HG02571 (cell line): ENCODE data around the gene STPG2.
"Not testable (repeated sequence)": the region's sequence is repeated elsewhere in the genome, so short reads cannot be mapped to it uniquely, and the experiment has no call there.

Experiments used
- ATAC-seq: cut with Tn5 transposase; IDR thresholded peaks from one replicate; pipeline ENCODE4 v1.9.1; 2021; ENCODE audit warnings: mild to moderate bottlenecking, moderate library complexity; ENCODE audit not compliant: unreplicated experiment

Gene STPG2

DNA sequence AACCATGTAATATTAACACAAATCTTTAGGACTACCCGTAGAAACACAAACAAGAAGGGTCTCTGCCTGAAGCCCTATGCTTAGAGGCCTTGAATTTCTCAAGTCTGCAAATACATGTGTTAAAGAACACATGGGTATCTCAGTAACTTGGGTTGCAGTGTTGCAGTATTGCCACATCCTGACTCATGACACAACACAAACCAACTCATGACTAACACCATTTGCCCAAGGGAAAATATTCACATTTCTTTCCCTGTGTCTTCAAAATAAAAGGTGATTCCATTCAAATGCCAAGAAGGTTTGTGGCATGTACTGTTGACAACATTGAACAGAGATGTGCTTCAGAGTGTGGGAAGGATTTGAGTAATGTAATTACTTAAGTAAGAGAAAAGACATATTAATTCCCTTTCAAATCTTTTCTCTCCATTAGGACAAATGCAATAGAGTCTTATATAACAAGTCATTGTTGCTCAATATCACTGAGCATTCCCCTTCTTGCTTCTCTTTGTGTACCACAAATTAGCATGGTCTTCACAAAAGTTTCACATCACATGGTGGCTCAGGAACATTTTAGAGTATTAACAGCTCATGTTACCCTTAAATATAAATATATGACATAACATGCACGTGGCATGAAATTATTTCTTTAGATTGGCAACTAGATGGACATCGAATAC lies 487.1 kb downstream of the STPG2 start:
- no peak for ATAC-seq

DNA sequence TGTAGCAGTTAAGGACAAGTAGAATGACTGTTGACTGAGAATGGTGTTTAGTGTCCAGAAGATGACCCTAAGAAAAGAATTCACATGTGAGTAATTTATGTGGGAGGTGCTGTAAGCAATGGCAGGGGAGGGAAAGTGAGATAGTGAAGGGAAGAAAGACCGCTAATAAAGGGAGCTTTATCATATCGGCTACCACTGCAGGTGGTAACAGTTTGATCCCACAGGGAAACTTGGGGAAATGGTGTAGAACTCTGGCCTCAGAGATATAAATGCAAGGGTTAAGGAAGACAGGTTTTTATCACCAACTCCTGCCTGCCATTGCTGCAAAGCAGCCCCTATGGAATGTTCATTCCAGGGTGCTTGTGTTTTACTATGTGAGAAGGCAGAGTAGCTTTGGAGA lies 489.6 kb downstream of the STPG2 start:
- ATAC-seq = no peak

DNA sequence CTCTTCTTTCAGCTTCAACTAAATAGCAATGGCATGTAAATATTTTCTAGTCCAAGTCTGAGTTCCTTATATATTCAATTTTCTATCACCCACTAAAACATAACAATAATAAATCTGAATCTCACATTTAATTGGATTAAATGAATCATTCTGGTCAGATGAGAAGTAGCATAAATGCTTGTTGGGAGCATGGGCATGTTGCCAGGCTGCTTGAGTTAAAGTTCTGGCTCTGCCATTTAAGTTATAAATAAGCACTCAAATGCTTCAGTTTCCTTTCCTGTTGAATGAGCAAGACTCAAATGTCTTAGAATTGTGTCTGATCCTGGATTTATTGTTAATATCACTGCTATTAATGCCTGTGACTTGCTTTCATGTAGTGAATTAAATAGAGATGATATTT lies 496.3 kb downstream of the STPG2 start:
- ATAC-seq = no peak

DNA sequence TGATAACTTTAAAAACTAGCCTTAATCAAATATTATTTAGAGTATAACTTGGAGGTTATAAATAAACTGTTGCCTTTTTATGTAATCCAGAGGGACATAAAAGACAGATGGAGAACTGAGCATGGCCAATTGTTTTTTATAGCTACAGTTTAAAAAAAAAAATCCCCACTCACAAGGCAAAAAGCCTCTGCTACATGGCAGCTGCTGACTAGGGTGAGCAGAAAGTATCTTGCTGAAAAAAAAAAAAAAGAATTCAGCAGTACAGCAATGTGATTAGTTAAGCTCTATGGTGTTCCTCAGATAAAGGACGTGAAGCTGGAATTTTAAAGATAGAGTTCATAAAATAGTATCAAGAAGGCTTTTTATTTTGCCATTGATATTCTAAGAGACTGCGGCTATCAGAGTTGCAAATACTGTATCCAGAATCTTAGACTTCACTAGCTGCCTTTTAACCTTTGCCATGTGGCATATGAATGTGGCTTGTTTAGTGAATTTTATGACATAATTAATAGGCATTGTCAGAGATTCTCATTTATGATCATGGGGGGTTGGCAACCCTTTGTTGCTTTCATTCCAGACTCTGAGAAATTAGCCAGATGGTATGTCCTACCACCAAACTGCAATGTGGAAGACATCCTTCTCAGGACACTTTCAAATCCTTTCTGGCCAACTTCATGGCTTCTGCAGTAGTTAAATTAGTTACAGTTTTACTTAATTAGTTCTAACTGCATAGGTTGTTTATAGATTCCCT lies 498.0 kb downstream of the STPG2 start:
- no peak for ATAC-seq

DNA sequence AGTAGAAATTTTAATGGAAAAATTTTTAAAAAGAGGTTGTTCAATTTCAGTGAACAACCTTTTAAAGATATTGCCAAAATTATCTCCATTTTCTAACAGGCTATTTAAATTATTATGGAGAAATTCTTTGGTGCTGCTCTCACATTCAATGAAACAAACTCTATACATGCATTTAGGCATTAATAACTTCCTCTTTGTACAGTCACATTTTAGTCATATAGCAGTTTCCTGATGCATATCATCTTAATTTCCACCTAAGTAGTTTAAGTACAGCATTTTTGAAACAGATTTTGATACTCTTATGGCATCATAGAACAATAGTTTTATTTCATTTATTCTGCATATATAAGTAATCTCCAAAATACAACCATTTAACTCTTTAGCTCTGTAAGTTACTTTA lies 500.1 kb downstream of the STPG2 start:
- ATAC-seq = no peak

DNA sequence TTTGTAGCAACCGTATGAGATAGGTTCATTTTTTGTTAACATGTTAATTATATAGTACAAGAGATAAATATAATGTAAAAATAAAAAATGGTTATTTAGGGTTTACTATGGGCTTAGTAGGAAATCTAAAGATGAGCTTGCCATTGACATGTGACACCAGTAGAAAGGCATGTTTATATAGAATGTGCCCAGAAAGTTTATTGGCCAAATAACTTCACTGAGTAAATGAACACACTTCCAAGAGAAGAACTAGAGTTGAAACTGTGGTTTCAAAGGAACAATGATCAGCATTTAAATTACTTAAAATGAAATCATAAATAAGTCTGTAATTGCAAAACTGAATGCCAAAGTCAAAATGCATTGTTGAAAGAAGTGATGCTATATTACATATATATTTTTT lies 503.3 kb downstream of the STPG2 start:
- no peak for ATAC-seq

DNA sequence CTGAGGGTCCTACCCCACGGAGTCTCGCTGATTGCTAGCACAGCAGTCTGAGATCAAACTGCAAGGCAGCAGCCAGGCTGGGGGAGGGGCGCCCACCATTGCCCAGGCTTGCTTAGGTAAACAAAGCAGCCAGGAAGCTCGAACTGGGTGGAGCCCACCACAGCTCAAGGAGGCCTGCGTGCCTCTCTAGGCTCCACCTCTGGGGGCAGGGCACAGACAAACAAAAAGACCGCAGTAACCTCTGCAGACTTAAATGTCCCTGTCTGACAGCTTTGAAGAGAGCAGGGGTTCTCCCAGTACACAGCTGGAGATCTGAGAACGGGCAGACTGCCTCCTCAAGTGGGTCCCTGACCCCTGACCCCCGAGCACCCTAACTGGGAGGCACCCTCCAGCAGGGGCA lies 509.4 kb downstream of the STPG2 start:
- not testable (repeated sequence) for ATAC-seq

DNA sequence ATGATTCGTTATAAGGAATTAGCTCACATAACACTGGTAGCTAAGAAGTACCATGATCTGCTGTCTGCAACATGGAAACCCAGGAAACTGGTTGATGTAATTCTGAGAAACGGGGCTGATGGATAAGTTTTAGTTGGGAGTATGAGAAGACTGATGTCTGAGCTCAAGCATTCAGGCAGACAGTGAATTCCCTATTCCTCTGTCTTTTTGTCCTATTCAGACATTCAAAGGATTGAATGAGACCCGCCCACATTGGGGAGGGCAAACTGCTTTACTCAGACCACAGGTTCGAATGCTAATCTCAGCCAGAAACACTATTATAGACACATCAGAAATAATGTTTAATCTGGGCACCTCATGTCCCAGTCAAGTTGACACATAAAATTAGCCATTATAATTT lies 515.5 kb downstream of the STPG2 start:
- no peak for ATAC-seq

DNA sequence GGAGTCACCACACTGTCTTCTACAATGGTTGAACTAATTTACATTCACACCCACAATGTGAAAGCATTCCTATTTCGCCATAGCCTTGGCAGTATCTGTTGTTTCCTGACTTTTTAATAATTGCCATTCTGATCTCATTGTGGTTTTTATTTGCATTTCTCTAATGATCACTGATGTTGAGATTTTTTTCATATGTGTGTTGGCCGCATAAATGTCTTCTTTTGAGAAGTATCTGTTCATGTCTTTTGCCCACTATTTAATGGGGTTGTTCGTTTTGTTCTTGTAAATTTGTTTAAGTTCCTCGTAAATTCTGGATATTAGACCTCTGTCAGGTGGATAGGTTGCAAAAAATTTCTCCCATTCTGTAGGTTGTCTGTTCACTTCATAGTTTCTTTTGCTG lies 519.1 kb downstream of the STPG2 start:
- no peak for ATAC-seq

DNA sequence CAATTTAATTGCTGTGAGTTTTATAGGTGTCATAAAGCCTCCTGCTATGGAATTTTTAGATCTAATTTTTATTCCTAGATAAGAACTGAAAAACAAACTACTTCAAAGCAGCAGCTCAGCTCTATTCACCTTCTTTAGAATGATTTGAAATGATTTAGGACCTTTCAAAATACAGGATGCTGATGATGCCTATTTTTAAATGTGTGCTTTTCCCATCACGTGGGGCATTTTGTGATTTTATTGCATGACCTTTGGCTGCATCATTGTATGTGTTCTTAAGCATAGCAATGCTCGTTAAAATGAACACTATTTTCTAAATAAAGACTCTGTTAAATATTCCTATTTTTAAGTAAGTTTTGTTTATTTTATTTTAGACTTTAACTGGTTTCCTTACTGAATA lies 537.3 kb downstream of the STPG2 start:
- no peak for ATAC-seq

DNA sequence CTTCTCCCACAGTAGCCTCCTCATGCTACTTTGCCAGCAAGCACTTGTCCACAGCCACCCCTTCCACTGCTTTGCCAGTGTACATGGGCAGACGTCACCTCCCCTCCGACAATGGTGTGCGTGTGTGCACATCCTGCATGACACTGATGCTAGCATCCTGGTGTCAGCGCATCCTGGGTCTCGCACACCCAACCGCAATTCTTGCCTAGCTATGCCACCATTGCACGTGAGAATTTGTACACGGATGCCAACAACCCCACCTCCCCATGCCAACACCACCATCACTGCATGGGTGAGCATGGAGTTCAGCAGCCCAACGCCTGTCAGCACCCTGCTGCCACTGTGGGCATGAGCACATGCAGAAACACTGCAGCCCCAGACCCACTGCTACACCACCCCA lies 550.0 kb downstream of the STPG2 start:
- ATAC-seq = no peak

DNA sequence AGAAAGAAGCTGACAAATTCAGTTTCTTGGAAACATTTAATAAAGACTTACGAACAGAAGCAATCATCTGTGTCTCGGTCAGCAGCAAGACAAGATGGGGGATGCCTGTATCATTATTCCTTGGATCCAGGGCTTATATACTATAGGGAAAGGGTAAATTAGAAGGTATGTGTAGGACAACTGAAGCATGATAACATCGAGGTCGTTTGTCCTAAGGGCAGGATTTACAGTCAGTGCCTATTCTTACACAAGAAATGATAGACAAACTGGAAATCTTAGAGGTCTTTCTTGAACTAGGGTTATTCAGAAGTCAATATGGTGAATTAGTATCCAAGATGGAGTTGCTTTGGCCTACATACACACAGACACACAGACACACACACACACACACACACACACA lies 553.0 kb downstream of the STPG2 start:
- no peak for ATAC-seq

DNA sequence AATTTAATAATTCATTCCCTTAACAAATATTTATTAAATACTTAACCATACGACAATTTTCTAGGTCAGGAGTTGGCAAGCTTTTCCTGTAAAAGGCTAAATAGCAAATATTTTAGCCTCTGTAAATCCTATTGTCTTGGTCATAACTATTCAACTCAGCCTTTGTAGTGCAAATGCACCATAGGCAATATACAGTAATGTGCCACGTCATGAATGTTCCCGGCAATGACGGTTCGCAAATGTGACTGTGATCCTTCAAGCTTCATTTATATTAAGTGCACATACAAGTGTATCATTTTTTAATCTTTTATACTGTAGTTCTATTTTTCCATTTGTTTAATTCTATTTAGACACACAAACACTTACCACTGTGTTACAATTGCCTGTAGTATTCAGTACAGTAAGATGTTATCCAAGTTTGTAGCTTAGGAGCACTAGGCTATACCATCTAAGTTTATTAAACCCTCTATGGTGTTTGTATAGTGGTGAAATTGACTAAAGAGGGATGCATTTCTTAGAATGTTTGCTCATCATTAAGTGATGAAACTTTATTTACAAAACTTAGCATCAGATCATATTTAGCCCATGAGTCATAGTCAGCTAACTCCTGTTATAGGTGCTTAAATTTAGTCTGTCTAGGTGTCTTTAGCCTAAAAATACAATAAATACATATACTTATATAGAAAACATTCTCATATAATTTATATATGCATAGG lies 553.6 kb downstream of the STPG2 start:
- no peak for ATAC-seq

DNA sequence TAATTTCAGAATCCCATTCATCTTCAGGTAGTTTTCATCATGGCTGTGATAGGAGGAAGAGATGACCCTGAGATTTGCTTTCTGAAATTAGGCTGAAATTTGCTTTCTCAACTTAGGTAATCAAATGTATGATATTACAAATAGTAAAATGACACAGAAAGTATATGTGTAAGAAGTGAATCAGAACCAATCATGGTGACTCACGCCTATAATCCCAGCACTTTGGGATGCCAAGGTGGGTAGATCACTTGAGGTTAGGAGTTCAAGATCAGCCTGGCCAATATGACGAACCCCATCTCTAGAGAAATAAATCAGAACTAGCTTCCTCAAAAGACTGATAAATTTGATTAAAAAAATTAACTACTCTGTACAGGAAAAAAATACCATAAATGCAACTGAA lies 555.4 kb downstream of the STPG2 start:
- no peak for ATAC-seq

DNA sequence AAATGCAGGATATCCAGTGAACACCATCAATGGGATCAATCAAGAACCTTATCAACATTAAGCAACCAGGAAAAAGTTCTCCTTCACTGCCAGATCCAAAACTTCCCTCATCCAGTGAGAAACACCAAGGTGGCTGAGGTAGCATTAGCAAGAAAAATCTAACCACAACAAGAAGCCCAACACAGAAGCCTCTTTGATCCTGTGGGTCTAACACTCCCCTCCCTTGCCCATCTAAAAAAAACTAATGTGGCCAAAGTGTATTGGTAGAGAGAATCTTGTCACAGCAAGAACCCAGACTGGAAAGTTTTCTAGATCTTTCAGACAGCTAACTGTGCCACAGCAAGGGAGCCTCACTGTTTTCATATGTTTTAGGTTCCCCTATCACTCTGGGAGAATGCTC lies 558.0 kb downstream of the STPG2 start:
- ATAC-seq = no peak

DNA sequence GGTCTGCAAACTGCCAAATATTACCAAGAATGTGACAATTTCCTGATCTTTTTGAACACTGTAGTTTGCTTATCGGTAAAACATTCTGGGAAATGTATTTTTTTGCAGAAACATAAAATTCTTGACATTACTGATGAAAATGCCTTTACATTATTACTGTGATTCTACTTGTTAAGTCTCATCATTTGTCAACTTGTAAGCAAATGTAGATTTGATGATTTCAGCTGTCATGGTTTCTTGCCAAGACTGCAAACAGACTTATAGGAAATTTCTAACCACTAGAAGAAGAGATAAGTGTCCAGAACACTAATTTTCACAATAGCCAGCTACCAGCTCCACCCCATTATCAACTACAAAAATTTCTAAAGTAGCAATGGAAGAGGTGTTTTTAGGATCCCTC lies 560.4 kb downstream of the STPG2 start:
- ATAC-seq = no peak

DNA sequence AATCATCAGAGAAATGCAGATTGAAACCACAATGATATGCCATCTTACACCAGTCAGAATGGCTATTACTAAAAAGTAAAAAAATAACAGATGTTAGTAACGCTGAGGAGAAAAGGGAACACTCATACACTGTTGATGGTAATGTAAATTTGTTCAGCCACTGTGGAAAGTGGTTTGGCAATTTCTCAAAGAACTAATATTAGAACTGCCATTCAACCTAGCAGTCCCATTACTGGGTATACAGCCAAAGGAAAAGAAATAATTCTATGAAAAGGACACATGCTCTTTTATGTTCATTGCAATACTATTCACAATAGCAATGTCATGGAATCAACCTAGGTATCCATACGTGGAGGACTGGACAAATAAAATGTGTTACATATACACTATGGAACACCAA lies 566.3 kb downstream of the STPG2 start:
- ATAC-seq = no peak

DNA sequence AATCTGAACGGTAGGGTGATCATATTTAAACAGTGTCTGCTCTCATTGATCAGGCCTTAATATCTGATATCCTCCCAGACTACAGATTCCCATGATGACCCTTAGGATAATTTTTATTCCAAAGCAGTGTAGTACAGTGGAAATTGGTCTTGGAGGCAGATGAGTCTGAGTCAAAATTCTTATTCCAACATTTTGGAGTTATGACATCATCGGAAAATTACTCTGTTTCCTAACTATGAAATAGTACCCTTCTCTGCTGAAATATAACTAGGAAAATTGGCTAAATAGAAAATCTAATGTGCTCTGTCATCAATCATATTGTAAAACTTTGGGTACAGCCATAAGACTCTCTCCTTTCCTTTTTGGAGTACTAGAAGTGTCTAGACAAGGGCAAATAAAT lies 583.3 kb downstream of the STPG2 start:
- no peak for ATAC-seq

DNA sequence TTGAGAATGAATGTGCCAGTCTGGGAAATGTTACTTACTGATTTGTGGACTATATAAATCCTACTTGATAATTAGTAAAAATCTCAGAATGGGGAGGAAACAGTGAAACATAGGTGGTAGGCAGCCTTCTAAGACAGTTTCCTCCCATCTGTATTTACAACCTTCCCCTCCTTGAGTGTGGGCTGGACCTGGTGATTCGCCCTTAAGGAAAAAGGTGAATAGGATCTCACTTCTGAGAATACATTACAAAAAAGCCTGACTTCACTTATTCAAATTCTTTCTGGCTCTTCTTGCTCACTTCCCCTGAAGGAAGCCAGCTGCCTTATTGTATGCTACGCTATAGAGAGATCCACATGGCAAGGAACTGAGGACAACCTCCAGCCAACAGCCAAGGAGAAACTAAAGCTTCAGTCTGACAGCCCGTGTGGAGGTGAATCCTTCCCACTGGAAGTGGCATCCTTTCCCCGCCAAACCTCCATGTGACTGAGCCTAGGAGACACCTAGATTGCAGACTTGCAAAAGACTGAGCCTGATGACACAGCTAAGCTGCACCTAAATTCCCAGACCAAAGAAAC lies 585.0 kb downstream of the STPG2 start:
- no peak for ATAC-seq

DNA sequence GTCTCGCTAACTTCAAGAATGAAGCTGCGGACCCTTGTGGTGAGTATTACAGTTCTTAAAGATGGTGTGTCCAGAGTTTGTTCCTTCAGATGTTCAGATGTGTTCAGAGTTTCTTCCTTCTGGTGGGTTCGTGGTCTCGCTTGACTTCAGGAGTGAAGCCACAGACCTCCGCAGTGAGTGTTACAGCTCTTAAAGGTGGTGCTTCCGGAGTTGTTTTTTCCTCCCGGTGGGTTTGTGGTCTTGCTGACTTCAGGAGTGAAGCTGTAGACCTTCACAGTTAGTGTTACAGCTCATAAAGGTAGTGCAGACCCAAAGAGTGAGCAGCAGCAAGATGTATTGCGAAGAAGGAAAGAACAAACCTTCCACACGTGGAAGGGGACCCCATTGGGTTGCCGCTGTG lies 592.6 kb downstream of the STPG2 start:
- ATAC-seq = not testable (repeated sequence)

DNA sequence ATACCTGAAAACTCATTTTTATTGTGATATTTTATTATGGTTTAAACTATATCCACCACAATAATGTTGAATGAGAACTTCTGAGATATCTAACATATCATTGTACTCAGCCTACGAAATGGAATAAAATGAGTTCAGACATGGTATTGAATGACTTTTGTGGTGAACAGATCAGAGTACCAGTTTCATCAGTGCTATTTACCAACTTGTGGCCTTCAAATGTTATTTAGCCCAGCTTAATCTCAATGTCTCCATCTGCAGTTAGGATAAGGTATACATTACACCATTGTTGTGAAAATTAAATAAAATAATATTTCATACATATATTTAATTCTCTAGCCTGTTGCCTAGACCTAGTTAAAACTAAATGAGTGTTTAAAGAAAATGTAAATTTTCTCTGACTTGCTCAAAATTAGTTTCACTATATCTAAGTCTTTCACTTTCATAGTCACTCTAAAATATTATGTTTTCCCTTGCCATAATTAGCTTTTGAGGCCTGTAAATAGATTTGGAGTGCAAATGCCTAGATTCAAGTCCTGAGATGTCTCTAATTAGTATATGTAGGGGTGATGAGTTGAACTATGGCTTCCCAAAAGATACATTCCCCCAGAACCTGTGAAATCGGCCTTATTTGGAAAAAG lies 594.2 kb downstream of the STPG2 start:
- no peak for ATAC-seq
